ENCODE data around the gene CTXN1.
"Not testable (repeated sequence)": the region's sequence is repeated elsewhere in the genome, so short reads cannot be mapped to it uniquely, and the experiment has no call there.

The CTXN1 gene

DNA sequence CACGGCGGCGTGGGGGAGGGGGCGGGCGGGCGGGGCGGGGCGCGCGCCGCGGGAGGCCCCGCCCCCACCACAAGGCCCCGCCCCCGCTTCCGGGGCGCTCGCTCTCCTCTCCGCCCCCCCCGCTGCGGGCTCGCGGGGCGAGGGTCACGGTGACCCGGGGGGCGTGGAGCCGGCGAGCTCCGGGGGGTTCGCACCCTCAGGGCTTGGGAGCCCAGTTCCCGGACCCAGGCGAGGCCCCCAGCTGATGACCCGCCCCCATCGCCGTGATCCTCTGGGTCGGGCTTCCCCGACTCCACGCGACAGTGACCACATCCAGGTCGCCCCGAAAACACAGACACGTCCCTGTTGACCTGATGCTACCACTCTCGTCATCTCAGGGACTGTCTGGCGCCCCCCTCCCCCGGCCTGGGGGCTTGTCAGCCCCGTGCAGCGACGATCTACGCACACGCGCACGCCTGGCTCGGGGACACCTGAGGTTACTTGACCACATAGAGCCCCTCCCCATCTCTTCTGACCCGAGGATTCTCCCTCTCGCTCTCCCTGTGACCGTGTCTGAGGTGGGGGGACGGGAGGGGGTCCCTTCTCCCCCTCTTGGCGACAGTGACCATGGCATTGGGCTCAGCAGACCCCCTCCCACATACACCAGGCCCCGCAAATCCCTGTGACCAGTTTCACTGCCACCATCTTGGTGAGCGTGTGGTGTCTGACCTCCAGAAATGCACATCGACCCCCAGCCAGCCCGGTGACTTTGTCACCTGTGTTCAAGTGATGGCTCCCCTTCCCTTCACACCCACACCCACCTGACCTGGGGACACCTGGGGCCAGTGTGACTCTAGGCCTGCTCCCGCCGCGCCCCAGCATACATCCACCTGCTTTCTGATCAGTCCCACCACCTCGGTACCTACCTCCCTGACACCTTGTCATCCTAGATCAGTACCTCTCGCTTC is 21.6 kb downstream of the CTXN1 start:
- H3K4me3 ChIP-seq (ENCODE audit: low read depth, low read length) = peak overlapping the region; percentile 85
- DNase-seq (ENCODE audit: low read depth) = no peak

GRCh38 chr19:7903244-7904073 is 22.5 kb downstream of the CTXN1 start, which contains the start of gene MAP2K7:
Gene MAP2K7 (plus strand): TSS chr19:7903877. CDS start chr19:7903945, 68 bp downstream.
- peak; percentile 93 for DNase-seq (ENCODE audit: low read depth)
- peak within 1 kb of the TSS; percentile 85 for H3K4me3 ChIP-seq (ENCODE audit: low read depth, low read length)

DNA sequence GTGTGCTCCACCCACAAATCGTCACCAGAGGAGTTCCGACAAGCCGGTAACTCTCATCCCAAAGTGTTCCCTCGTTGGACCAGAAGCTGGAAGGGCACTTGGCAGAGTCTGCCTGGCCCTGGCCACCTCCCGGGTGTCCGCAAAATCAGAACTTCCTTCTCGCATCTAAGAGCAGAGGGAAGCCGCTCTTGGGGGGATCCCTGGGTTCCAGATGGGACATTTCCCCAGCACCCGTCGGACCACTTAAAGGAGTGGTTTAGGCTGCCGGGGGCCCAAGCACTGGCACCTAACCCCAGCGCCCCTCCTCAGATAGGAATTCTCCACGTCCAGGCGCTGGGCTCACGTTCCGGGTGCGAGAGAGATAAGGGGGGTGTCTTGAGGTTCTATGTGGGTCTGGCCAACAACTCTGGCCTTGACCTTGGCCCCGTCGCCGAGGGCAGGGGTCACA is 23.1 kb downstream of the CTXN1 start:
- peak overlapping the region; percentile 80 for H3K4me3 ChIP-seq (ENCODE audit: low read depth, low read length)
- DNase-seq (ENCODE audit: low read depth) = no peak

GRCh38 chr19:7901337-7901736 is 24.6 kb downstream of the CTXN1 start:
- no peak for DNase-seq (ENCODE audit: low read depth)
- H3K4me3 ChIP-seq (ENCODE audit: low read depth, low read length) = no peak overlapping the region

DNA sequence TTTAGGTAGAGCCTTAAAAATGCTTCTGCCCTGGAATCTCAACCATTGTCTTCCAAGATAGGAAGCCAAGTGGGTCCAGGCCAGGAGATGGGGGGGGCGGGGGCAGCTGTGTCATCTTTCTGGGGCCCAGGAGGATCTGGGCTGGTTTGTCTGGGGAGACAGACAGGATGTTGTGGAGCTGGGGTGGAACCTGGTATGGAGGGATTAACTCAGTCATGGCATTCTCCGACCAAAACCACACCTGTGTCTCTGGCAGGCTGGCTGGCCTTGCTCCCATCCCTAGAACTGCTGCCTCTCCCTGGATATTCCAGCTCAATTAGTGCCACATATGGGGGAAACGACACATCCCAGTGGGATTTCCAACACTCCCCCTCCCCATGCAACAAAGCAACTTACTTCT is 25.0 kb downstream of the CTXN1 start:
- DNase-seq (ENCODE audit: low read depth) = no peak
- no peak overlapping the region for H3K4me3 ChIP-seq (ENCODE audit: low read depth, low read length)

DNA sequence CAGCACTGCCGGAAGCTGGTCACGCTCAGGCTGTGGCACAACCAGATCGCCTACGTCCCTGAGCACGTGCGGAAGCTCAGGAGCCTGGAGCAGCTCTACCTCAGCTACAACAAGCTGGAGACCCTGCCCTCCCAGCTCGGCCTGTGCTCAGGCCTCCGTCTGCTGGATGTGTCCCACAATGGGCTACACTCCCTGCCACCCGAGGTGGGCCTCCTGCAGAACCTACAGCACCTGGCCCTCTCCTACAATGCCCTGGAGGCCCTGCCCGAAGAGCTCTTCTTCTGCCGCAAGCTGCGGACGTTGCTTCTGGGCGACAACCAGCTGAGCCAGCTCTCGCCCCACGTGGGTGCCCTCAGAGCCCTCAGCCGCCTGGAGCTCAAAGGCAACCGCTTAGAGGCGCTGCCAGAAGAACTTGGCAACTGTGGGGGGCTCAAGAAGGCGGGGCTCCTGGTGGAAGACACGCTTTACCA is 25.5 kb downstream of the CTXN1 start:
- DNase-seq (ENCODE audit: low read depth) = no peak
- no peak overlapping the region for H3K4me3 ChIP-seq (ENCODE audit: low read depth, low read length)

DNA sequence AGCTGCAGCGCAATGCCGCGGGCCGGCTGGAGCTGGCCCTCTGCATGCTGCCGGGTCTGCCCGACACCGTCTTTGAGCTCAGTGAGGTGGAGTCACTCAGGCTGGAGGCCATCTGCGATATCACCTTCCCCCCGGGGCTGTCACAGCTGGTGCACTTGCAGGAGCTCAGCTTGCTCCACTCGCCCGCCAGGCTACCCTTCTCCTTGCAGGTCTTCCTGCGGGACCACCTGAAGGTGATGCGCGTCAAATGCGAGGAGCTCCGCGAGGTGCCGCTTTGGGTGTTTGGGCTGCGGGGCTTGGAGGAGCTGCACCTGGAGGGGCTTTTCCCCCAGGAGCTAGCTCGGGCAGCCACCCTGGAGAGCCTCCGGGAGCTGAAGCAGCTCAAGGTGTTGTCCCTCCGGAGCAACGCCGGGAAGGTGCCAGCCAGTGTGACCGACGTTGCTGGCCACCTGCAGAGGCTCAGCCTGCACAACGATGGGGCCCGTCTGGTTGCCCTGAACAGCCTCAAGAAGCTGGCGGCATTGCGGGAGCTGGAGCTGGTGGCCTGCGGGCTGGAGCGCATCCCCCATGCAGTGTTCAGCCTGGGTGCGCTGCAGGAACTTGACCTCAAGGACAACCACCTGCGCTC is 26.1 kb downstream of the CTXN1 start:
- no peak overlapping the region for H3K4me3 ChIP-seq (ENCODE audit: low read depth, low read length)
- no peak for DNase-seq (ENCODE audit: low read depth)

DNA sequence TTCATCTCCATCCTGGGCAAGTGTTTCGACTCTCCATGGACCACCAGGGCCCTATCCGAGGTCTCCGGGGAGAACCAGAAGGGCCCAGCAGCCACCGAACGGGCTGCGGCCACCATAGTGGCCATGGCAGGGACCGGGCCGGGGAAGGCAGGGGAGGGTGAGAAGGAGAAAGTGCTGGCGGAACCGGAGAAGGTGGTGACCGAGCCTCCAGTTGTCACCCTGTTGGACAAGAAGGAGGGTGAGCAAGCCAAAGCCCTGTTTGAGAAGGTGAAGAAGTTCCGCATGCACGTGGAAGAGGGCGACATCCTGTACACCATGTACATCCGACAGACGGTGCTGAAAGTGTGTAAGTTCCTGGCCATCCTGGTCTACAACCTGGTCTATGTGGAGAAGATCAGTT is 27.0 kb downstream of the CTXN1 start:
- no peak for DNase-seq (ENCODE audit: low read depth)
- no peak overlapping the region for H3K4me3 ChIP-seq (ENCODE audit: low read depth, low read length)

- DNase-seq (ENCODE audit: low read depth) = no peak
- no peak overlapping the region for H3K4me3 ChIP-seq (ENCODE audit: low read depth, low read length)
These were observed 28.6 kb downstream of the CTXN1 start for GRCh38 chr19:7897292-7897691.

- DNase-seq (ENCODE audit: low read depth) = no peak
- no peak overlapping the region for H3K4me3 ChIP-seq (ENCODE audit: low read depth, low read length)
These were observed 30.4 kb downstream of the CTXN1 start for GRCh38 chr19:7895565-7895964.

GRCh38 chr19:7894612-7895309 is 31.2 kb downstream of the CTXN1 start:
- no peak overlapping the region for H3K4me3 ChIP-seq (ENCODE audit: low read depth, low read length)
- DNase-seq (ENCODE audit: low read depth) = no peak

- DNase-seq (ENCODE audit: low read depth); H3K4me3 ChIP-seq (ENCODE audit: low read depth, low read length): not testable (repeated sequence)
These were observed 32.4 kb downstream of the CTXN1 start for GRCh38 chr19:7893362-7894101.

DNA sequence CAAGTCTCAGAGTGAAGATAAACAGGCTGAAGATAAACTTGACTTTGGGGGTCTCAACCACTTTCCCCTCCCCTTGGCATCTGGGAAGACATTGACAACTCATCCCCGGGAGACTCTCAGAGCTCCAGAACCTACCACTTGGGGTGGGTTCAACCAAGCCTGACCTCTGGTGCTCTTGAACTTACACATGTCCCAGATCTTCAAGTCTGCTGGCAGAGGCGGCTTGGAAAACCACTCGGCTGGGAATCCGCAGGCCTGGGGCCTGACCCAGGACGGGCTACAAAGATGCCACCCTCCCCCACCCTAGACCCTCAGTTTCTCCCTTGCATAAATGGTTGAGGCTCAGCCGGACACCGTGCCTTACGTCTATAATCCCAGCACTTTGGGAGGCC is 37.1 kb downstream of the CTXN1 start:
- H3K4me3 ChIP-seq (ENCODE audit: low read depth, low read length) = peak overlapping the region; percentile 64
- DNase-seq (ENCODE audit: low read depth) = no peak

DNA sequence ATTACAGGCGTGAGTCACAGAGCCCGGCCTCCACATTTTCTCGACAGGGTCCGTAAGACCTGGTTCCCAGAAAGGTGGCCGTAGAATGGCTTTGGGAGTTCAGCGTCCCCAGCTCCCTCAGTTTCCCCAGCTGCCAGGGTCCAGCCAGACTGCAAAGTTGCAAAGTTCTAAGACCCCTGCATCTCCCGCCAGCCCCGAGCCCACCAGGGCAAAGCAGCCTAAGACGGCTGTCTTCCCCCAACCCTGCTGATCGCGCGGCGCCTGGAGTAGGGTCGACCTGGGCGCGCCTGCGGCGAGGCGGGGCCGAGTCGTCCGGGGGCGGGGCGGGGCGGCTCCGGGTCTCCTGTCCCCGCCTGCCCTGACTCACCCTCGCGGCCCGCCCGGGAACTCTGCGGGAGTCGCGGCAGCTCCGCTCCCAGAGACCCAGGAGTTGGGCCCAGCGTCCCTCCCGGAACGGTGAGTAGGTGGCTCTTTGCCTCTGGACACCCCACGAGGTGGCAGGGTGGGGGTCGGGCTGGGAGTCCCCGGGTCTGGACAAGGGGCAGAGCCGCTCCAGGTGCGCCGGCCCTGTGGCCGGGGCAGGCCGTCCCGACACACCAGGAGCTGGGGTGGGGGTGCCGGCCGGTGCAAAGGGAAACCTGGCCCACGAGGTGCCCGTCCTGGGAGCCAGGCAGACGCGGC is 37.6 kb downstream of the CTXN1 start, which contains the start of gene LRRC8E:
Gene LRRC8E (plus strand): TSS at position 366 of the 681 bp plus-strand sequence. CDS start 7,094 bp downstream, outside the sequence.
- peak within 1 kb of the TSS; percentile 64 for H3K4me3 ChIP-seq (ENCODE audit: low read depth, low read length)
- no peak for DNase-seq (ENCODE audit: low read depth)

DNA sequence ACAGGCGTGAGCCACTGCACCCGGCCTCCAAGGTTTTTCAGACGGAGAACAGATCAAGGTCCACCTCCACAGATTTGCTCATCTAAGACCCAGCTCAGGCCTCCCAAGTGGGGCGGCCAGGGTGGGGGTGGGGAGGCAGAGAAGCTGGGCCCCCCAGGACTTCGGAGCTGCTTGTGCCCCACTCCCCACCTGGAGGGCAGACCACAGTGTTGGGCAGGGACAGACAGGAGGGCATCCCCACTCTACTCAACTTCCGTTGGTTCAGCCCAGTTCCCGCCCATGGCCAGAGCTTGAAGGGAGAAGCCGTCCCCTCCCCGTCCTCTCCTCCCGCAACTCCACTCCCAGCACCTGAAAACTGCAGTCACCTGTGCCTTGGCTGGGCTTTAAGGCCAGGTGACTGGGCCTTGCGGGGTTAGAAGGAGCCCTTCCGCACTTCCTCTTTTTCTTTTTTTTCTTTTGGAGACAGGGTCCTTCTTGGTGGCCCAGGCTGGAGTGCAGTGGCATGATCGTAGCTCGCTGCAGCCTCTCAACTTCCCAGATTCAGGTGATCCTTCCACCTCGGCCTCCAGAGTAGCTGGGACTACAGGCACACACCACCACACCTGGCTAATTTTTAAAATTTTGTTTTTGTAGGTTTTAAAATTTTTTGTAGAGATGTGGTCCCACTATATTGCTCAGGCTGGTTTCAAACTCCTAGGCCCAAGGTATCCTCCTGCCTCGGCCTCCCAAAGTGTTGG is 38.4 kb downstream of the CTXN1 start:
- no peak for DNase-seq (ENCODE audit: low read depth)
- peak overlapping the region; percentile 64 for H3K4me3 ChIP-seq (ENCODE audit: low read depth, low read length)

- DNase-seq (ENCODE audit: low read depth) = no peak
These were observed 40.1 kb downstream of the CTXN1 start for GRCh38 chr19:7885818-7886217.

More at GRCh38 chr19:7885818-7886217, 40.1 kb downstream of the CTXN1 start:
- H3K4me3 ChIP-seq (ENCODE audit: low read depth, low read length) = no peak overlapping the region
